ENCODE measurements around the gene DGLUCY.
"Not testable (repeated sequence)": the region's sequence is repeated elsewhere in the genome, so short reads cannot be mapped to it uniquely, and the experiment has no call there.

DGLUCY gene

DNA sequence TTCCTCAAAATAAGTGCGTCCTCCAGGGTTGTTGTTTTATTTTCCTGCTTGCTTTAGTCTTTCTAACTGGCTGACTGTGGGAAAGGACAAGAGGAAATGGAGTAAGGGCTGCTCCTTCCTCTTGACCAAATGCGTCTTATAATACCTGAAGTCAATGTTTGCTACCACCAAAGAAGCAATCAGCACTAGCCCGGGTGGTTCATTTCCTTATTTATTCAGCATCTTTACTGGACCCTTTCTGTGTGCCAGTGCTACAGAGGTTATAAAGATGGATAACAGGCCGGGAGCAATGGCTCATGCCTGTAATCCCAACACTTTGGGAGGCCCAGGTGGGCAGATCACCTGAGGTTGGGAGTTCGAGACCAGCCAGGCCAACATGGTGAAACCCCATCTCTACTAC, 38.3 kb upstream of the DGLUCY start:
- Histone ChIP-seq H3K27ac (no peak overlapping the region), H3K27me3 (replicated peaks) (no peaks in the 10 kb centered on the region)

DNA sequence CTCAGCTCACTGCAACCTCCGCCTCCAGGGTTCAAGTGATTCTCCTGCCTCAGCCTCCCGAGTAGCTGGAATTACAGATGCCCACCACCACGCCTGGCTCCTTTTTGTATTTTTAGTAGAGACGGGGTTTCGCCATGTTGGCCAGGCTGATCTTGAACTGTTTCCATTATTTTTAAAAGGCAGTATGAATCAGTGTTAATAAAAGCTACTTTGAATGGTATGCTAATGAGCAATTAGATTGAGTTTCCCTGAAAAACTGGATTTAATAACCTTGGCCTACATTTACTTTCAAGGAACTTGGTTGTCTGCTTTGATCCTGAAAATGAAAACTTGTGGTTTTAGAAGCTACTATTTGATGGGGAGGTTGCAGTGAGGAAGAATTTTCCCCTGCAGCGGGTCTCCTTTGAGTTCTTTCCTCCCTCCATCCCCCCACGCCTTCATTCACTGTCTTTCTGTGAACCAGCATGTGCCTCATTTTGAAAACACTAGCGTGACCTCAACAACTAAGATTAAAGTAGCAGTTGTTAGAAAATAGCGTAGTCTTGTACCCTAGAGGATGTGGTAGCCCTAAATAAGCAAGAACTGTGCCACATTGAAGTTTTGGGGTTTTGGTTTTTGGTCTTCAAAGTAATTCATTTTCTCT, 35.7 kb upstream of the DGLUCY start:
- Histone ChIP-seq H3K27ac (no peak overlapping the region), H3K27me3 (replicated peaks) (no peaks in the 10 kb centered on the region), H3K36me3 (replicated peaks) (no peaks in the 10 kb centered on the region), H3K4me3 (ENCODE audit: low read depth, low read length) (no peak overlapping the region)
- no peak for DNase-seq
- TF ChIP-seq, protein P1, sequence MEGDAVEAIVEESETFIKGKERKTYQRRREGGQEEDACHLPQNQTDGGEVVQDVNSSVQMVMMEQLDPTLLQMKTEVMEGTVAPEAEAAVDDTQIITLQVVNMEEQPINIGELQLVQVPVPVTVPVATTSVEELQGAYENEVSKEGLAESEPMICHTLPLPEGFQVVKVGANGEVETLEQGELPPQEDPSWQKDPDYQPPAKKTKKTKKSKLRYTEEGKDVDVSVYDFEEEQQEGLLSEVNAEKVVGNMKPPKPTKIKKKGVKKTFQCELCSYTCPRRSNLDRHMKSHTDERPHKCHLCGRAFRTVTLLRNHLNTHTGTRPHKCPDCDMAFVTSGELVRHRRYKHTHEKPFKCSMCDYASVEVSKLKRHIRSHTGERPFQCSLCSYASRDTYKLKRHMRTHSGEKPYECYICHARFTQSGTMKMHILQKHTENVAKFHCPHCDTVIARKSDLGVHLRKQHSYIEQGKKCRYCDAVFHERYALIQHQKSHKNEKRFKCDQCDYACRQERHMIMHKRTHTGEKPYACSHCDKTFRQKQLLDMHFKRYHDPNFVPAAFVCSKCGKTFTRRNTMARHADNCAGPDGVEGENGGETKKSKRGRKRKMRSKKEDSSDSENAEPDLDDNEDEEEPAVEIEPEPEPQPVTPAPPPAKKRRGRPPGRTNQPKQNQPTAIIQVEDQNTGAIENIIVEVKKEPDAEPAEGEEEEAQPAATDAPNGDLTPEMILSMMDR (IDR thresholded peaks at IDR 0.05; ENCODE audit: low read depth, low read length, missing control alignments), result no peak
- in situ Hi-C loops (cut with HindIII; ENCODE audit: low pct_ligation_motif_present, low sequenced_read_pairs), result no loop called here

More for the DNA sequence above, 38.3 kb upstream of the DGLUCY start:
- TF ChIP-seq, protein P1 (IDR thresholded peaks at IDR 0.05; ENCODE audit: low read depth, low read length, missing control alignments), result no peak
- Histone ChIP-seq H3K36me3 (replicated peaks) (no peaks in the 10 kb centered on the region), H3K4me3 (ENCODE audit: low read depth, low read length) (no peak overlapping the region)
- in situ Hi-C loops (cut with HindIII; ENCODE audit: low pct_ligation_motif_present, low sequenced_read_pairs), result no loop called here
- no peak for DNase-seq

DNA sequence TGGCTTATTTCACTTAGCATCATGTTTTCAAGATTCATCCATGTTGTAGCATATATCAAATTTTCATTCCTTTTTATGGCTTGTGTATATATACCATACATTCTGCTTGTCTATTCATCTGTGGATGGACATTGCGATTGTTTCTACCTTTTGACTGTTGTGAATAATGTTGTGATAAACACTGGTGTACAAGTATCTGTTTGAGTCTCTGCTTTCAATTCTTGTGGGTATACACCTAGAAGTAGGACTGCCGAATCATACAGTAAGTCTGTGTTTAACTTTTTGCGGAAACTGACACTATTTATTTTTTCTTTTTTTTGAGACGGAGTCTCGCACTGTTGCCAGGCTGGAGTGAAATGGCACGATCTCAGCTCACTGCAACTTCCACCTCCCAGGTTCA, 33.8 kb upstream of the DGLUCY start:
- no peak overlapping the region for H3K27ac ChIP-seq
- TF ChIP-seq, protein P1 (IDR thresholded peaks at IDR 0.05; ENCODE audit: low read depth, low read length, missing control alignments), result no peak
- no peaks in the 10 kb centered on the region for H3K36me3 ChIP-seq (replicated peaks)
- in situ Hi-C loops (cut with HindIII; ENCODE audit: low pct_ligation_motif_present, low sequenced_read_pairs), result no loop called here
- no peaks in the 10 kb centered on the region for H3K27me3 ChIP-seq (replicated peaks)
- no peak overlapping the region for H3K4me3 ChIP-seq (ENCODE audit: low read depth, low read length)
- DNase-seq, result no peak

DNA sequence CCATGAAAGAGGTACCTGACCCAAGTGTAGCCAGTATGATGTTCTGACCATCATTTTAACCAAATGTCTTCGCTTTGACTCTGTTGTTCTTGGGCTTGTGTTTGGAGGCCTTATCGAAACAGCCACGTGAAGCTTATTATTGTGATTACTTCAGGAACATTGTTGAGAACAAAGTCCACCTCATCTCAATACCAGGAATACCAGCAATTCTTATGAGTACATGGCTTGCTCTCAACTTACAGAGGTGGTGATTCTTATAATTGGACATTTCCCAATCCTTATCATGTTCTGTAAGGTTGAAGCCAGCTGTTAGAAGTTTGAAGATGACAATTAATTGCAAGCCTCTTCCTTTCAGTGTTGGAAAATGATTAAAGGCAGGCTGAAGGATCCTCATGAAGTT, 31.6 kb upstream of the DGLUCY start:
- no peak overlapping the region for H3K4me3 ChIP-seq (ENCODE audit: low read depth, low read length)
- H3K27ac ChIP-seq, result no peak overlapping the region
- DNase-seq, result no peak
- no peaks in the 10 kb centered on the region for H3K27me3 ChIP-seq (replicated peaks)
- in situ Hi-C loops (cut with HindIII; ENCODE audit: low pct_ligation_motif_present, low sequenced_read_pairs), result no loop called here
- TF ChIP-seq, protein P1 (IDR thresholded peaks at IDR 0.05; ENCODE audit: low read depth, low read length, missing control alignments), result no peak
- H3K36me3 ChIP-seq (replicated peaks), result no peaks in the 10 kb centered on the region

DNA sequence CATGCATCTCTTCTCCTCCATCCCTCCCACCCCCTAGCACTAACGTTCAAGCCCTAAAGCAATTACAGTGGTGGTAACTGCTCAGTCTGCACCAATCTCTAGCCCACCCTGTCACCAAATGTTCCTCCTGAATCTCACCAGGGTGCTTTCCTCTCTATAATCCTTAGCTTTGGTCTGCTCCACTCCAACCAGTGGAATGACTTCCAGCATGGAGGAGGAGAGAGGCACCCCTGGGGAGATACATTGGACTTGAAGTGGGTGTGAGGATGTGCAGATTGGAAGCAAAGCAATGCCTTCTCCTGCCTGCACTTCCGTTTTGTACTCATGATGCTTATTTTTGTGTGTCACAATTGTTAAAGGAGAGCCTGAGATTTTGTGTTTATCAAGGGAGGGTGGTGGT, 29.4 kb upstream of the DGLUCY start:
- no peaks in the 10 kb centered on the region for H3K36me3 ChIP-seq (replicated peaks)
- DNase-seq, result no peak
- in situ Hi-C loops (cut with HindIII; ENCODE audit: low pct_ligation_motif_present, low sequenced_read_pairs), result no loop called here
- TF ChIP-seq, protein P1 (IDR thresholded peaks at IDR 0.05; ENCODE audit: low read depth, low read length, missing control alignments), result no peak
- no peak overlapping the region for H3K27ac ChIP-seq
- no peak overlapping the region for H3K4me3 ChIP-seq (ENCODE audit: low read depth, low read length)
- H3K27me3 ChIP-seq (replicated peaks), result no peaks in the 10 kb centered on the region

DNA sequence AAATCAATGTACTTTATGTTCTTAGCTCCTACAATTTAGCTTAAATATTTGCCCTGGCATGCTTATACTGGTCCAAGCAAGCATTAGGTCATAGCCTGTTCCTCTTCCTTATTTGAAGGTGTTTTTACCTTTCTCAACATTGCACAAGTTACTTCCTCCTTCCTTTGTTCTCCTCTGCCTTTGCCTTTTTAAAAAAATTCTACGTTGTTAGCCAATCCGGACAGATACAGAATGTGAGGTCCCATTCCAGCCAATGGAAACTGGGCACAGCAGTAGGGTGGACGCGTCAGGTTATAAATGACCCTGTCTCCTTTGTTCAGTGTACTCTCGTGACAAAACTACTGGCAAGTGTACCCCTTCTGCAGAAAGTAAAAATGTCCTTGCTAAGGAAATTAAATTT, 26.4 kb upstream of the DGLUCY start:
- DNase-seq; H3K36me3 ChIP-seq (replicated peaks); H3K27ac ChIP-seq; in situ Hi-C loops (cut with HindIII; ENCODE audit: low pct_ligation_motif_present, low sequenced_read_pairs); H3K4me3 ChIP-seq (ENCODE audit: low read depth, low read length); H3K27me3 ChIP-seq (replicated peaks): not testable (repeated sequence)

Measured in brain microvascular endothelial cell (primary cell).